Frontal cortex (tissue), 4 donors: ENCODE results near the gene PIK3R2. TPM values are rescaled to one million over a fixed set of nuclear protein-coding genes. Genes with fewer than 3 reads are reported as not detected.

ENCODE experiments used
- DNase-seq, 2 donors: peaks; one replicate each; pipeline ENCODE4 v3.0.0; 2012; ENCODE audit warnings: low spot score in 2 of 2
- FAIRE-seq: peaks from 2 replicates; lab custom pipeline; 2012; peaks lifted over from hg19 to GRCh38; lab: Jason Lieb, UNC
- total RNA-seq: library from RNA; depleted of rRNA; stranded (reverse); fragments of >200 nt; gene quantifications from one replicate; pipeline ENCODE4 v1.2.3, GENCODE V29; 2014
- donor health status: control.
- donor health status: control.
- donor health status: control.

The PIK3R2 gene
- total RNA-seq, 1 donor from 2014 or later, result 24.9 TPM

DNA sequence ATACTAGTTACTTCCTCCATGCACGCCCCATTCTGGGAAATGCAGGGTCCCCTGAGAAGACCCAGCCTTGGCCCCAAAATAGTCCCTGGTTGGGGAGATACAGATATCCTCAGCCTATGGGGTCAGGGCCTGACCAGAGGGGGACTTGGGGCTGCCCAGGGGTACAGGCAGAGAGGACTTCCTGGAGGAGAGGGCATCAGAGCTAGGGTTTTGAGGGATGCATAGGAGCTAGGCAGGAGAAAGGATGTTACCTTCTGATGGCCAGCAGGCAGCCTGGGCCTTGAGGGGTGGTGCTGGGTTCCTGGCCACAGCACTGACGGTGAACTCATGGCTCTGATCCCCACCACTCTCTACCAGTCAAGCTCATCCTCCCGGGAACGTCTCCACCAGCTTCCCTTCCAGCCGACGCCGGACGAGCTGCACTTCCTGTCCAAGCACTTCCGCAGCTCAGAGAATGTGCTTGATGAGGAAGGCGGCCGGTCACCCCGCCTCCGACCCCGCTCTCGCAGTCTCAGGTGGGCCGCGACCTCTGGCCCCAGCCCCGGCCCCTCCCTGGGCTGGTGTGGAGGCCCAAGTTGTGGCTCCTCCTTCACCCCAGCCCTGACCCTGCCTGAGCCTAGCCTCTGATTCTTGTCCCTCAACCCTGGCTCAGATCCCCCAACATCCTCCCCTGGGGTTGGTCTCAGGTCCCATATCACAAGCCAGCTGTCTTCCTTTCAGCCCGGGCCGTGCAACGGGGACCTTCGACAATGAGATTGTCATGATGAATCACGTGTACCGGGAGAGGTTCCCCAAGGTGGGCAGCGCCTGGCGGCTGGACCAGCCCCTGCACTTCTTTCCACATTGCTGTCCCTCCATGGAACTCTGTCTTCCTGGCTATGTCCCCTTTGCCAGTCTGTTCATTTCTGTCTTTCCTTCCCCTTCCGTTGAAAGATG is 29.8 kb upstream of the PIK3R2 start:
- FAIRE-seq (no peak), DNase-seq (no peak)

DNA sequence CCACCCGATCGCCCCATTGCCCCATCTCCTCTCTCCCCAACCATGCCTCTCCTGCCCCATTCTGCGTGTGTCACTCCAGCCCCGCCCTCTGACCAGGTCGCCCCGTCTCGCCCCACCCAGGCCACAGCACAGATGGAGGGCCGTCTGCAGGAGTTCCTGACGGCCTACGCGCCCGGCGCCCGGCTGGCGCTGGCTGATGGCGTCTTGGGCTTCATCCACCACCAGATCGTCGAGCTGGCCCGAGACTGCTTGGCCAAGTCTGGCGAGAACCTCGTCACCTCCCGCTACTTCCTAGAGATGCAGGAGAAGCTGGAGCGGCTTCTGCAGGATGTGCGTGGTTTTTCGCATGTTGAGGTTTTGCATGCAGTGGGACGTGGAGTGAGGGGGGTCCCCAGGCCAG is 29.1 kb upstream of the PIK3R2 start:
- FAIRE-seq, result no peak
- DNase-seq, result no peak

DNA sequence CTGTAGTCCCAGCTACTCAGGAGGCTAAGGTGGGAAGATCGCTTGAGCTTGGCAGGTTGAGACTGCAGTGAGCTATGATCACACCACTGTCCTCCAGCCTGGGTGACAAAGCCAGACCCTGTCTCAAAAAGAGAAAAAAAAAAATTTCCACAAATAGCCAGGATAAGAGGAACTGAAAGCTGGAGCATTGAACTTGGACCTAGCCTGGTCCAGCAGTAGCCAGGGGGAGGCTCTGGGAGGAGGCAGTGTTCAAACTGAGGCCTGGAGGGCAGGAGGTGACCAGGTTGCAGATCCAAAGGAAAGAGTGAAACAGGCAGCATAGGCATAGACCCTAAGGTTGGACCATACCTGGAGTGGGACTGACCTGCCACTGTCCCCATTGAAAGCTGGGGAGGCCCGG is 26.9 kb upstream of the PIK3R2 start:
- no peak for FAIRE-seq
- no peak for DNase-seq

DNA sequence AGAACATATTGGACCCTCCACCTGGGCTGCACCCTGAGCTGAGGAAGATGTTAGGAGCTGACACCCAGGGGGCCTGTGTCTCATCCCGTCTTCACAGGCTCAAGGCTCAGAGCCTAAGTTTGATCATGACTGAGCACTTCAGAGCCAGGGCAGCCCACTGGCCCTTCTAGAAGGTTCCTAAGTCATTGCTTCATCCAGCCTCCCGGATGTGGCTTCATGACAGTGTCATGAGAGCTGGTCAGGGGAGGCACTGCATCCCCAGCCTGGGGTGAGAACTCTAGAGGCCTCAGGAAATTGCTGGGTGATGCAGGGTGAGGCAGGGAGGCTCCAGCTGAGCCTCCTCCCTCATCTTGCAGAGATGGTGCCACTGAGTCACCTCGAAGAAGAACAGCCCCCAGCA is 24.9 kb upstream of the PIK3R2 start:
- FAIRE-seq (no peak), DNase-seq (no peak)

DNA sequence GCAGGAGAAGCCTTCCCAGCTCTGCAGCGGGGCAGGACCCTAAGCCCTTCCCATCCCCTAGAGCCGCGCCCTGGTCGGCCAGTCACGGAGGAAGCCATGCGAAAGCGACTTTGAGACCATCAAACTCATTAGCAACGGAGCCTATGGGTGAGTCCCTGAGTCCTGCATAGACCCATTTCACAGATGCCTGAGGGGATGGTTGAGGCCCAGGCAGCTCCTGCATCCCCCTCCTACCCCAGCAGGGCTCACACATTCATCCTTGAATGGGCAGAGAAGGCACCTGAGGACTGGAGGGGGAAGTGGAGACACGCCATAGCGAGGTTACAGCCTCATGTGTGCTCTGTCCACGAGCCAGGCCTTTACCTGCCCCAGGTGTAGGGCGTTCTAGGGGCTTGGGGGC is 24.2 kb upstream of the PIK3R2 start:
- DNase-seq (no peak), FAIRE-seq (no peak)

DNA sequence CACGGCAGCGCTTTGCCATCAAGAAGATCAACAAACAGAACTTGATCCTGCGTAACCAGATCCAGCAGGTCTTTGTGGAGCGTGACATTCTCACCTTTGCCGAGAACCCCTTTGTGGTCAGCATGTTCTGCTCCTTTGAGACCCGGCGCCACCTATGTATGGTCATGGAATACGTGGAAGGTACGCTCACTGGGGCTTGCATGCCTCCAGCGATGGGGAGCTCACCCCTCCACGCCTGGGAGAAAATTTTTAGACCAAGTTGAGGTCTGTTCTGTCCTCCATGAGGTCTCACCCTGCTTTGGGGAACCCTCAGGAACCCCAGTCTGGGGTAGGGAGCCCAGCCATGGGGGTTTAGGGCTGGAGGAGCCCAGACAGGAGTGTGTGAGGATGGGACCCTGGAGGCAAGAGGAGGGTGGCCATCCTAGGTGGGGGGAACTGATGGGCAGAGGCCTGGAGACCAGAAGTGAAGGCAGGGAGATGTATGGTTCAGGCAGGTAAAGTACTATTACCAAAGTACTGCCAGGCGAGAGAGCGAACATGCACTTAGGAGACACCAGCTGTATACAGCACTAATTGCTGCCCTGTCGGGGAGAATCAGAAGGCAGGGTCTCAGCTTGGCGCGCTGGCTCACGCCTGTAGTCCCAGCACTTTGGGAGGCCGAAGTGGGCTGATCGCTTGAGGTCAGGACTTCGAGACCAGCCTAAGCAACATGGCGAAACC is 22.3 kb upstream of the PIK3R2 start:
- DNase-seq, result no peak
- no peak for FAIRE-seq

DNA sequence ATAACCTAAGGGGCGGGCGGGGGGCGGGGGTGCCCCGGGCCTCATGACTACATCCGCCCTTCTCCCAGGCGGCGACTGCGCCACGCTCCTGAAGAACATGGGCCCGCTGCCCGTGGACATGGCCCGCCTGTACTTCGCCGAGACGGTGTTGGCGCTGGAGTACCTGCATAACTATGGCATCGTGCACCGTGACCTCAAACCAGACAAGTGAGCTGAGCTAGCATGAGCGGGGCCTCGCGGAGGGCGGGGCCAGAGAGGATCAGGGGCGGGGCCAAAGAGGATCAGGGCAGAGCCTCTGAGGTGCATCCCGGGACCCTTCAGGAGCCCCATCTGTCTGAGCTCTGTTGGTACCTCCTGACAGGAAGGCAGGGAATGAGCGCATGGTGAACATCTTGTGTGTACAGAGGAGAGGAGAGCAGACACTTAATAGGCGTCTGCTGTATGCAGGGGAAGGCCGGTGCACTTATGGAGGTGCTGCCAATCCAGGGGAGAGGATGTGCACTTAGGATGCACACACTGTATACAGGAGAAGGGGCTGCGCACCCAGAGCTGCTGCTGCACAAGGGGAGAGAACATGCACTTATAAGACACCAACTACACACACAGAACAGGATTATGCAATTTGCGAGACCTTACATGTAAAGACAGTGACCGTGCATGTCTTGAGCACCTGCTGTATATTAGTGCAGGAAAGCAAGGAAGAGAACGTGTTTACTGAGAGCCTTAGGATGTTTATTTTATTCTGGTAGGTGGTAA is 20.9 kb upstream of the PIK3R2 start:
- no peak for DNase-seq
- no peak for FAIRE-seq

DNA sequence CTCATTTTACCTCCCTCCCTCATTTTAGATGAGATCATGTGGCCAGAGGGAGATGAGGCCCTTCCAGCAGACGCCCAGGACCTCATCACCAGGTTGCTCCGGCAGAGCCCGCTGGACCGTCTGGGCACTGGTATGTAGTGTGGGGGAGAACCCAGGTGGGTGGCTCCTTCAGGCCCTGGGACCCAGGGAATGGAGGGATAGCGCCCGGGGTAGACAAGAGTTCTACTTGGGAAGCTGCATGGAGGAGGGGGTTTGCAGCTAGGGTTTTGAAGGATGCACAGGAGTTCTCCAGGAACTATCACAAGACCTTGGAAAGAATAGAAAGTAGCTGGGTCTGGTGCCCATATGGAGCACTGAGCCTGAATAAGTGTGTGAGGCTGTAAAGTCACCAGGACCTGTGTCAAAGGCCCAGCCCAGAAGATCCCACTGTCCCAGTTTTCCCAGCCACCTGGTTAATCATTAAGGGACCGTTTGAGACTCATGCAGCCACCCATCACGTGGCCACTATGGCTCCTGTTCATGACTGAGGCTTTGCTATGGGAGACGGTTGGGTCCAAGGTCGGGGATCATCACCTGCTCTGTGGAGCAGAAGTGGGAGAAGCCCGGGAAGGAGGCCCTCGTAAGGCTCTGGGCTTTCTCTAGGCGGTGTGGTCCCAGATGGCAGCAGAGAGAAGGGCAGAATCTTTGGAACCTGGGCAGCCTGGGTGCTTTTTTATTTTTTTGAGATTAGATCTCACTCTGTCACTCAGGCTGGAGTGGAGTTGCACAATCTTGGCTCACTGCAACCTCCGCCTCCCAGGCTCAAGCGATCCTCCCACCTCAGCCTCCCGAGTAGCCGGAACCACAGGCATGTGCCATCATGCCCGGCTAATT is 17.0 kb upstream of the PIK3R2 start:
- FAIRE-seq (no peak), DNase-seq (no peak)

DNA sequence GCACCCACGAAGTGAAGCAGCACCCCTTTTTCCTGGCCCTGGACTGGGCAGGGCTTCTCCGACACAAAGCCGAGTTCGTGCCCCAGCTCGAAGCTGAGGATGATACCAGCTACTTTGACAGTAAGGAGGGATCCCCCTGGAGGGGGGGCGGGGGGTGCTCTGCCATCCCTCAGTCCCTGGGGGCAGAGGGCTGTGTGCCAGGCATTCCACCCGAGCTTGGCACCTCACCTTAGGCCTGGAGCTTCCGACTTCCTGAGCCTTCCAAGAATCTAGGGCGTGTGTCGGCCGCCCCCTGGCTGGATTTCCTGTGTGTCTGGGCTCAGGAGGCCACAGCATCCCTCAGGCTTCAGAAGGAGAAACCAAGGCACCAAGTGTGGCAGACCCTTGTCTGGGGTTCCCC is 15.7 kb upstream of the PIK3R2 start:
- FAIRE-seq, result no peak
- no peak for DNase-seq

DNA sequence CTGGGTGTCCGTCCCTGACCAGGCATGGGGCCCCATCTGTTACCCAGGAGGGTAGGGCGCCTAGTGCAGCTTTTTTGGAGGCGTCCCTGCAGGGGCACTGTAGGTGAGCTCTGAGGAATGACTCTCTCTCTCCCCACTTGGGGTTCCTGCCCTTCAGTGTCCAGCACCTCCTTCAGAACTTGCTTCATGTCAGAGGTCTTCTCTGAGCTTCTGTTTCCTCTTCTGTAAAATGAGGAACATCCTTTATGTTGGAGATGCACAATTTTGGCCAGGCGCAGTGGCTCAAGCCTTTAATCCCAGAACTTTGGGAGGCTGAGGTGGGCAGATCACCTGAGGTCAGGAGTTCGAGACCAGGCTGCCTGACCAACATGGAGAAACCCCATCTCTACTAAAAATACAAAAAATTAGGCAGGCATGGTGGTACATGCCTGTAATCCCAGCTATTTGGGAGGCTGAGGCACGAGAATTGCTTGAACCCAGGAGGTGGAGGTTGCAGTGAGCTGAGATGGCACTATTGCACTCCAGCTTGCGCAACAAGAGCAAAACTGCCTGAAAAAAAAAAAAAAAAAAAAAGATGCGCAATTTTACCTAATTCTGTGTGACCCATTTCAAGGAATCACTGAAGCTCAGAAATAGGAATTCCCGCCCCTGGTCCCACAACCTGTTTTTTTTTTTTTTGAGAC is 15.2 kb upstream of the PIK3R2 start:
- DNase-seq (no peak), FAIRE-seq (no peak)

DNA sequence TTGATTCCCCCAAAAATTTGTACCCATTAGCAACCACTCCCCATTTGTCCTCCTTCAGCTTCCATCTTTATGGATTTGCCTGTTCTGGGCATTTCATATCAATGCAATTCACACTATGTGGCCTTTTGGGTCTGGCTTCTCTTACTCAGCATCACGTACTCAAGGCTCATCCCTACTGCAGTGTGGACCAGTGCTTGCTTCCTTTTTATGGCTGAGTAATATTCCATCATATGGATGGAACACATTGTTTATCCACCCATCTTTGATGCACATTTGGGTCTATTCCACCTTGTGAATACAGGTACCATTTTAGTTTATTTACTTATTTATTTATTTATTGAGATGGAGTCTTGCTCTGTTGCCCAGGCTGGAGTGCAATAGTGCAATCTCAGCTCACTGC is 12.5 kb upstream of the PIK3R2 start:
- FAIRE-seq, result no peak
- DNase-seq, result no peak

DNA sequence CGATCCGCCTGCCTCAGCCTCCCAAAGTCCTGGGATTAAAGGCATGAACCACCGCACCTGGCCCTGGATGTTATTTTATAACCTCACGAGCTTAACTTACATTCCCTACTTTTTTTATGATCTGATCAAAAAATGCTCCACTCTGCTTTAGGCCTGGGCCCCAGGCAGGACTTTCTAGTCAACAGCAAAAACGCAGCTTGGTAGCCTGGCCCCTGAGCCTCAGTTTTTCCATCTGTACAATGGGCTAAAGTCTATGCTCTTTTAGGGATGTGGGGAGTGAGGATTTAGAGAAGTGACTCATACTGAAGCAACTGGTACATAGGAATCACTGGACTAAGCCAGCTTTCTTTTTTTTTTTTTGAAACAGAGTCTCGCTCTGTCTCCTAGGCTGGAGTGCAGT is 11.9 kb upstream of the PIK3R2 start:
- FAIRE-seq, result no peak
- no peak for DNase-seq

DNA sequence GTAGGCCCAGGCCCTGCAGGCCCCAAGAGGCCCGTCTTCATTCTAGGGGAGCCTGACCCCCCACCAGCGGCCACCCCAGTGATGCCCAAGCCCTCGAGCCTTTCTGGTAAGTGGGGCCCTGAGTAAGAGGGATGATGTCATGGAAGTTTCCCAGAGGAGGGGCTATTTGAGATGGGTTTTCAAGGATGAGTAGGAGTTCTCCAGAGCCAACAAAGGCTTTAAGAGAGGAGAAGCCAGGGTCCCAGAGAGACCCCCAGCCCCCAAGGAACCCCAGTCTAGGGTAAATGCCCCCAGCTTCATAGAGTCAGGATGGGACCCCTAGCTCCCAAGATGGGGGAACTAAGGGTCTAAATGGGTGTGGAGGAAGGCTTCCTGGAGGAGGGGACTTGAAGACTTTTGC is 9.1 kb upstream of the PIK3R2 start:
- FAIRE-seq, result no peak

DNA sequence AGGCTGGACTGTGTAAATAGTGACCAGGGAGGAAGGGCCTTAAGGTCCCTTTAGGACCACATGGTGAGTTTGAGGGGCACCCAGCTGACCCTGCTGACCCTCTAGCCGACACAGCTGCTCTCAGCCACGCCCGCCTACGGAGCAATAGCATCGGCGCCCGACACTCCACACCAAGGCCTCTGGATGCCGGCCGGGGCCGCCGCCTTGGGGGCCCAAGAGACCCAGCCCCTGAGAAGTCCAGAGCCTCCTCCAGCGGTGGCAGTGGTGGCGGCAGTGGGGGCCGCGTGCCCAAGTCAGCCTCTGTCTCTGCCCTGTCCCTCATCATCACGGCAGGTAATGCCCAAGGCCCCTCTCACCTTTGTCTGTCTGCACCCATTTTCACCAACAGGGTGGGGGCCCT is 8.6 kb upstream of the PIK3R2 start:
- DNase-seq, result no peak
- FAIRE-seq, result no peak

More for the DNA sequence above, 9.1 kb upstream of the PIK3R2 start:
- no peak for DNase-seq

DNA sequence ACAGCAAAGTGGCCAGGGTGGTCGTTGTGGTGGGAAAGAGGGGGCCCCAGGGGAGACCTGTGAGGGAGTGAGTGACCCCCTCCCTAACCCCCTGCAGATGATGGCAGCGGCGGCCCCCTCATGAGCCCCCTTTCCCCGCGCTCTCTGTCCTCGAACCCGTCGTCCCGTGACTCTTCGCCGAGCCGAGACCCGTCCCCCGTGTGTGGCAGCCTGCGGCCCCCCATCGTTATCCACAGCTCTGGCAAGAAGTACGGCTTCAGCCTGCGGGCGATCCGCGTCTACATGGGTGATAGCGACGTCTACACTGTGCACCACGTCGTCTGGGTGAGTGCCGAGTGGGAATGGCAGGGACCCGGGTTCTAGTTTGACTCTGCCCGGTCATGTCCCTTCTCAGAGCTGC is 8.1 kb upstream of the PIK3R2 start:
- FAIRE-seq, result no peak
- DNase-seq, result no peak

DNA sequence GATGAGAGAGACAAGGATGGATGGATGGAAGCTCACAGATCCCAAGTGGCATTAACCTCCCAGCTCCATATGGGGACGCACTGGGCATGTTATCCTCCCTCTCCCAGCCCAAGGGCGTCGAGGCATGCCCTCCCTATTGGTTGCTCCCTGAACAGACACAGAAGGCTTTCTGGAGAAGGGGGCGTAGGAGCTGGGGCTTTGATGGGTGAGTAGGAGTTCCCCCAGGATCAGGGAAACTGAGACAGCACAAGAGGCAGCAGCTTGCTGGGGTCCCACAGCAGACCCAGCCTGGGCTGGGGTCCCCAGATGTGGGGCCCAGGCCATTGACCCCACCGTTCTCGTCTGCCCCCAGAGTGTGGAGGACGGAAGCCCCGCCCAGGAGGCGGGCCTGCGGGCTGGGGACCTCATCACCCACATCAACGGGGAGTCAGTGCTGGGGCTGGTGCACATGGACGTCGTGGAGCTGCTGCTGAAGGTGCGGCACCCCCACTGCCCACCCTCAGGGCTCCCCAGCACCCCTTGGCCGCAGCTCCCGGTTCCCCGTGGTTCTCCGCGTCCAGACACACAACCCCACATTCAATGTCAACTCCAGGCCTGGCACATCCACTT is 7.5 kb upstream of the PIK3R2 start:
- FAIRE-seq (no peak), DNase-seq (no peak)

DNA sequence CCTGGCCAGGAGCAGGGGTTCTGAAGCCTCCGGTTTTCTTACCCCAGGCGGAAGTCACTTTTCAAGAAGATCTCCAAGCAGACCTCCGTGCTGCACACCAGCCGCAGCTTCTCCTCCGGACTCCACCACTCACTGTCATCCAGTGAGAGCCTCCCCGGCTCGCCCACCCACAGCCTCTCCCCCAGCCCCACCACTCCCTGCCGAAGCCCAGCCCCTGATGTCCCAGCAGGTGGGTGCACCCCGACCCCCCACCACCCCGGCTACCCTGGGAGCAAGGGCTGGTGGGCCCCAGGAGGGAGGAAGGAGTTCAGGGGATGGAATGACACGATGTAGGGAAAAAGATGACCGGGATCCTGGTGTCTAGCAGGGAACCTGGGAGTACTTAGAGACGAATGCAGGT is 5.6 kb upstream of the PIK3R2 start:
- DNase-seq, result no peak
- FAIRE-seq, result no peak

DNA sequence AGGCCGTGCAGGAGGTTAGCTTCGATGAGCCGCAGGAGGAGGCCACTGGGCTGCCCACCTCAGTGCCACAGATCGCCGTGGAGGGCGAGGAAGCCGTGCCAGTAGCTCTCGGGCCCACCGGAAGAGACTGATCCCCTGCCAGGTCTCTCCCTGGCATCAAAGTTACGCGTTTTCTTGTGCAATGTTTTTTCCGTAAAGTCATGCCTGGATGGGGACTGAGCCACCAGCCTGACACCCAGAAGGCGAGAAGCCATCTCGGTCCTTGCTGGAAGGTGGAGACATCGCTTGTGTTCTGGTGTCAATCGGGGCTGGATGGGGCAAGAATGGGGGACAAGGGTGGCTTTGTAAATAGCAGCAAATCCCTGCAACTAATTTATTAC is 3.4 kb upstream of the PIK3R2 start:
- FAIRE-seq, result no peak
- DNase-seq, result no peak
